Right atrium auricular region (tissue), 2 donors: Measurements from ENCODE around the gene DOC2B. TPM values are rescaled to one million over a fixed set of nuclear protein-coding genes. Genes with fewer than 3 reads are reported as not detected.

Experiments used
- DNase-seq: peaks from one replicate; pipeline ENCODE4 v3.0.0-alpha.2; 2019; ENCODE audit warnings: low spot score
- H3K27ac ChIP-seq, 2 donors: fragments of 200-600 bp; sonication (generic); 1 replicate in 1 of 2; 2 replicates in 1 of 2; pipeline ENCODE4 v1.5.1; 2016 to 2019
- H3K27me3 ChIP-seq, 2 donors: fragments of 200-600 bp; sonication (generic); one replicate each; pipeline versions ENCODE4 v1.5.1 to v1.6.0; 2017 to 2019
- H3K36me3 ChIP-seq: fragments of 200-600 bp; sonication (generic); one replicate; pipeline ENCODE4 v1.5.1; 2016
- H3K4me1 ChIP-seq, 2 donors: fragments of 200-600 bp; sonication (generic); one replicate each; pipeline versions ENCODE4 v1.5.1 to v1.6.0; 2017 to 2019
- H3K4me3 ChIP-seq, 2 donors: fragments of 200-600 bp; sonication (generic); 1 replicate in 1 of 2; 2 replicates in 1 of 2; pipeline ENCODE4 v1.5.1; 2017 to 2019; ENCODE audit warnings: mild to moderate bottlenecking in 1 of 2, moderate library complexity in 1 of 2
- H3K9me3 ChIP-seq, 2 donors: fragments of 200-600 bp; sonication (generic); one replicate each; pipeline ENCODE4 v1.5.1; 2019
- total RNA-seq, 2 donors: library from RNA; depleted of rRNA; stranded (reverse); fragments of >200 nt; gene quantifications; one replicate each; pipeline ENCODE4 v1.1.0, GENCODE V29; 2016
- TF ChIP-seq, protein P1 (sequence below), 2 donors: fragments of 200-600 bp; sonication (generic); IDR thresholded peaks; one replicate each; pipeline ENCODE4 v1.5.1; 2019; ENCODE audit warnings: antibody characterized with exemption in 2 of 2

The DOC2B gene
- total RNA-seq, 2 donors from 2014 or later, result 2.4 to 2.6 TPM

- Histone ChIP-seq H3K9me3 (no peaks in the 10 kb centered on the region), H3K4me3 (no peak overlapping the region), H3K4me1 (no peaks in the 10 kb centered on the region), H3K36me3 (no peaks in the 10 kb centered on the region), H3K27me3 (no peaks in the 10 kb centered on the region), H3K27ac (no peak overlapping the region)
- no peak for DNase-seq
- TF ChIP-seq, protein P1, sequence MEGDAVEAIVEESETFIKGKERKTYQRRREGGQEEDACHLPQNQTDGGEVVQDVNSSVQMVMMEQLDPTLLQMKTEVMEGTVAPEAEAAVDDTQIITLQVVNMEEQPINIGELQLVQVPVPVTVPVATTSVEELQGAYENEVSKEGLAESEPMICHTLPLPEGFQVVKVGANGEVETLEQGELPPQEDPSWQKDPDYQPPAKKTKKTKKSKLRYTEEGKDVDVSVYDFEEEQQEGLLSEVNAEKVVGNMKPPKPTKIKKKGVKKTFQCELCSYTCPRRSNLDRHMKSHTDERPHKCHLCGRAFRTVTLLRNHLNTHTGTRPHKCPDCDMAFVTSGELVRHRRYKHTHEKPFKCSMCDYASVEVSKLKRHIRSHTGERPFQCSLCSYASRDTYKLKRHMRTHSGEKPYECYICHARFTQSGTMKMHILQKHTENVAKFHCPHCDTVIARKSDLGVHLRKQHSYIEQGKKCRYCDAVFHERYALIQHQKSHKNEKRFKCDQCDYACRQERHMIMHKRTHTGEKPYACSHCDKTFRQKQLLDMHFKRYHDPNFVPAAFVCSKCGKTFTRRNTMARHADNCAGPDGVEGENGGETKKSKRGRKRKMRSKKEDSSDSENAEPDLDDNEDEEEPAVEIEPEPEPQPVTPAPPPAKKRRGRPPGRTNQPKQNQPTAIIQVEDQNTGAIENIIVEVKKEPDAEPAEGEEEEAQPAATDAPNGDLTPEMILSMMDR (IDR thresholded peaks at IDR 0.05), result no peak
These were observed 21.8 kb downstream of the DOC2B start for GRCh38 chr17:159609-160008.

GRCh38 chr17:158379-158778 is 23.1 kb downstream of the DOC2B start:
- no peaks in the 10 kb centered on the region for H3K36me3 ChIP-seq
- no peaks in the 10 kb centered on the region for H3K4me1 ChIP-seq
- TF ChIP-seq, protein P1 (IDR thresholded peaks at IDR 0.05), result no peak
- no peaks in the 10 kb centered on the region for H3K27me3 ChIP-seq
- no peaks in the 10 kb centered on the region for H3K9me3 ChIP-seq
- no peak overlapping the region for H3K4me3 ChIP-seq
- DNase-seq, result no peak
- no peak overlapping the region for H3K27ac ChIP-seq

GRCh38 chr17:157901-158300 is 23.5 kb downstream of the DOC2B start:
- Histone ChIP-seq H3K4me3 (no peak overlapping the region), H3K9me3 (no peaks in the 10 kb centered on the region), H3K36me3 (no peaks in the 10 kb centered on the region), H3K4me1 (no peaks in the 10 kb centered on the region), H3K27me3 (no peaks in the 10 kb centered on the region), H3K27ac (no peak overlapping the region)
- DNase-seq, result no peak
- TF ChIP-seq, protein P1 (IDR thresholded peaks at IDR 0.05), result no peak

DNA sequence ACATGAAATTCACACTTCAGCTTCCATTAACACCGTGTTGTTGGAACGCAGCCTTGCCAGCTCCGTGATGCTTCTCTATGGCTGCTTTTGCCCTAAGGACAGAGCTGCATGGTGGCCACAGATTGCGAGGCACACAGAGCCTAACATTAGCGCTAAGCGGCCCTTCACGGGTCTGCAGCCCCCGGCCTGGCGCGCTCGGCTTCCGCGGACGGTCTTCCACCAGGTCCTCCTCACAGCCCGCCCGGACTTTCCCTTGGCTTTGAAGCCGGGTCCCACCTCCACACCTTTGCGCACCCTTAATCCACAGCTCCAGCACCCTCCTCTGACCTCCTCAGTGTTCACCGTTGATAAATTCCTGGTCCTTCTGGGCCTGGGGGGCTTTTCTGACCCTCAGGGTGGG is 24.5 kb downstream of the DOC2B start:
- H3K4me1 ChIP-seq, result no peaks in the 10 kb centered on the region
- TF ChIP-seq, protein P1 (IDR thresholded peaks at IDR 0.05), result no peak
- H3K27me3 ChIP-seq, result no peaks in the 10 kb centered on the region
- DNase-seq, result no peak
- H3K27ac ChIP-seq, result no peak overlapping the region
- H3K4me3 ChIP-seq, result no peak overlapping the region
- H3K36me3 ChIP-seq, result no peaks in the 10 kb centered on the region
- no peaks in the 10 kb centered on the region for H3K9me3 ChIP-seq

DNA sequence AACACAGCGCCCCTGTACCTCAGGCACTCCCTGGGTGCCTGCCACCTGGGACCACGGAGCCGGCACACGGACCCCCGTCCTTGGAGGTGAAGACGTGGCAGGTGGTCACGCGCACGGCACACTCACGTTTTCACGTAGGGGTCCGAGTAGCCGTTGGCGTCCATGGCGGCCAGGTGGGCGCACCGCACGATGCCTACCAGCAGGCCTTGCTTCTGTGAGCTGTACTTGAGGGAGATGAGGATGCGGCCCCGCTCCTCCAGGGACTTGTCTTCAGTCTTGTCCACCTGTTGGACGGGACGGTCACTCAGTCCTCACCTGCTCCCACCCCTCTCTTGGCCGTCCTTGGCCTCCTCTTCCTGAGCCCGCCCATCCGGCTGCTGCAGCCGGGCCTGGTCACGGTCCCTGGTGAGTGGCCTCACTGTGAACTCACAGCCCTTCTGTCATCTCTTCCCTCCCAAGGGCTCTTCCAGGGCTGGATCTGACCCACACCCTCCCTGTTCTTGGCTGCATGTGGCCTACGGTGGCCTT is 25.3 kb downstream of the DOC2B start:
- Histone ChIP-seq H3K4me1 (no peaks in the 10 kb centered on the region), H3K9me3 (no peaks in the 10 kb centered on the region), H3K36me3 (no peaks in the 10 kb centered on the region), H3K27ac (no peak overlapping the region), H3K27me3 (no peaks in the 10 kb centered on the region), H3K4me3 (no peak overlapping the region)
- DNase-seq, result no peak
- TF ChIP-seq, protein P1 (IDR thresholded peaks at IDR 0.05), result no peak

DNA sequence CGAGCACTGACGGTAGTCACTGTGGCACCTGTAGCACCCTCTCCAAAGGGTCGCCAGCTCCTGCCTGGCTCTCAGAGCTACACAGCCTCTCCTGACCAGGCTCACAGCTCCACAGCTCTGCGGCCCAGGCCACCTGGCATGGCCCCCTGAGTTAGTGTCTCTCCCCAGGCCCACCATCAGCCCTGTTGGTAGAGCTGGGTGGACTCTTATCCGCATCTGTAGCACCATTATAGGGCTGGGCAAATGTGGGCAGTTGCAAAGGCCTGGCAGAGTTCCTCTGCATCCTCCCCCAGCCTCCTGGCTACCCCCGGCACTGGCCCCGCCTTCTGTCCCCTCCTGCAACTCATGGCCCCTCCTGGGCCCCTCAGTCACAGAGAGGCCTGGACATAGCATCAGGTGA is 25.9 kb downstream of the DOC2B start:
- H3K36me3 ChIP-seq, result no peaks in the 10 kb centered on the region
- DNase-seq, result no peak
- H3K4me1 ChIP-seq, result no peaks in the 10 kb centered on the region
- no peak overlapping the region for H3K4me3 ChIP-seq
- no peak overlapping the region for H3K27ac ChIP-seq
- H3K27me3 ChIP-seq, result no peaks in the 10 kb centered on the region
- H3K9me3 ChIP-seq, result no peaks in the 10 kb centered on the region
- TF ChIP-seq, protein P1 (IDR thresholded peaks at IDR 0.05), result no peak
